Fibroblast of lung (primary cell): ENCODE data around the gene U2AF2. TPM values are rescaled to one million over a fixed set of nuclear protein-coding genes. Genes with fewer than 3 reads are reported as not detected.

Experiments used
- DNase-seq, 2 donors: peaks; one replicate each; pipeline versions ENCODE4 v3.0.0 to v3.0.0-alpha.2; 2010; ENCODE audit warnings: low read depth in 2 of 2
- H2AFZ ChIP-seq: 2 replicates; pipeline ENCODE4 v1.5.1; 2012; ENCODE audit warnings: low read length, control low read depth, inconsistent platforms
- H3K27ac ChIP-seq: 2 replicates; pipeline ENCODE4 v1.5.1; 2011; ENCODE audit warnings: low read length, control low read depth; ENCODE audit not compliant: insufficient read depth
- H3K27me3 ChIP-seq: 2 replicates; pipeline ENCODE4 v1.5.1; 2011; ENCODE audit warnings: mild to moderate bottlenecking, low read length; ENCODE audit not compliant: control insufficient read depth, insufficient read depth
- H3K36me3 ChIP-seq: 2 replicates; pipeline ENCODE4 v1.5.1; 2011; ENCODE audit warnings: low read length; ENCODE audit not compliant: control insufficient read depth, insufficient read depth
- H3K4me1 ChIP-seq: 2 replicates; pipeline ENCODE4 v1.5.1; 2011; ENCODE audit warnings: low read length; ENCODE audit not compliant: control insufficient read depth, insufficient read depth; ENCODE audit errors: extremely low read depth
- H3K4me2 ChIP-seq: 2 replicates; pipeline ENCODE4 v1.5.1; 2011; ENCODE audit warnings: low read length, control low read depth; ENCODE audit not compliant: insufficient read depth; ENCODE audit errors: extremely low read depth
- H3K4me3 ChIP-seq, 4 experiments: fragments of 200-600 bp in 1 of 4; sonication (generic) in 1 of 4; replicated peaks in 1 of 4; 2 replicates each; pipeline ENCODE4 v1.5.1; 2011 to 2016; ENCODE audit warnings: low read length in 4 of 4, low read depth in 3 of 4, mild to moderate bottlenecking in 3 of 4, control low read depth in 2 of 4, inconsistent platforms in 1 of 4, mixed read lengths in 1 of 4; ENCODE audit not compliant: insufficient read depth in 1 of 4; ENCODE audit errors: control extremely low read depth in 1 of 4
- H3K79me2 ChIP-seq: 2 replicates; pipeline ENCODE4 v1.5.1; 2012; ENCODE audit warnings: mild to moderate bottlenecking, low read length, inconsistent platforms; ENCODE audit not compliant: control insufficient read depth, insufficient read depth
- H3K9ac ChIP-seq: 2 replicates; pipeline ENCODE4 v1.5.1; 2011; ENCODE audit warnings: mild to moderate bottlenecking, low read length, control low read depth; ENCODE audit not compliant: insufficient read depth
- H3K9me3 ChIP-seq: 2 replicates; pipeline ENCODE4 v1.5.1; 2012; ENCODE audit warnings: low read depth, low read length; ENCODE audit not compliant: control insufficient read depth, insufficient read depth
- H4K20me1 ChIP-seq: 2 replicates; pipeline ENCODE4 v1.5.1; 2011; ENCODE audit warnings: low read length; ENCODE audit not compliant: control insufficient read depth, insufficient read depth; ENCODE audit errors: extremely low read depth
- EZH2 ChIP-seq: IDR thresholded peaks from 2 replicates; pipeline ENCODE4 v1.5.1; 2012; ENCODE audit warnings: low read length, control low read depth, mild to moderate bottlenecking; ENCODE audit errors: missing control alignments
- polyA plus RNA-seq, 2 donors: library from polyadenylated mRNA; depleted of rRNA in 1 of 2; stranded (reverse) in 1 of 2; unstranded in 1 of 2; fragments of >200 nt; gene quantifications; 2 replicates each; pipeline ENCODE4 v1.2.1, GENCODE V29; 2011 to 2012; ENCODE audit warnings: missing spikeins in 1 of 2
- total RNA-seq: library from RNA; depleted of rRNA; stranded (reverse); fragments of >200 nt; gene quantifications from 2 replicates; pipeline ENCODE4 v1.2.1, GENCODE V29; 2014
- TF ChIP-seq, protein P1 (sequence below), 2 donors: IDR thresholded peaks in 1 of 2; conservative IDR thresholded peaks in 1 of 2; 1 replicate in 1 of 2; 2 replicates in 1 of 2; pipeline ENCODE4 v1.5.1; 2011 to 2012; ENCODE audit warnings: low read length in 2 of 2, control low read depth in 1 of 2, inconsistent platforms in 1 of 2, low read depth in 1 of 2, mild to moderate bottlenecking in 1 of 2

The U2AF2 gene
- total and polyA plus RNA-seq, 2 donors (not counting 1 experiment from before 2014, with no cell fraction given) = 53.5 to 84.1 TPM

DNA sequence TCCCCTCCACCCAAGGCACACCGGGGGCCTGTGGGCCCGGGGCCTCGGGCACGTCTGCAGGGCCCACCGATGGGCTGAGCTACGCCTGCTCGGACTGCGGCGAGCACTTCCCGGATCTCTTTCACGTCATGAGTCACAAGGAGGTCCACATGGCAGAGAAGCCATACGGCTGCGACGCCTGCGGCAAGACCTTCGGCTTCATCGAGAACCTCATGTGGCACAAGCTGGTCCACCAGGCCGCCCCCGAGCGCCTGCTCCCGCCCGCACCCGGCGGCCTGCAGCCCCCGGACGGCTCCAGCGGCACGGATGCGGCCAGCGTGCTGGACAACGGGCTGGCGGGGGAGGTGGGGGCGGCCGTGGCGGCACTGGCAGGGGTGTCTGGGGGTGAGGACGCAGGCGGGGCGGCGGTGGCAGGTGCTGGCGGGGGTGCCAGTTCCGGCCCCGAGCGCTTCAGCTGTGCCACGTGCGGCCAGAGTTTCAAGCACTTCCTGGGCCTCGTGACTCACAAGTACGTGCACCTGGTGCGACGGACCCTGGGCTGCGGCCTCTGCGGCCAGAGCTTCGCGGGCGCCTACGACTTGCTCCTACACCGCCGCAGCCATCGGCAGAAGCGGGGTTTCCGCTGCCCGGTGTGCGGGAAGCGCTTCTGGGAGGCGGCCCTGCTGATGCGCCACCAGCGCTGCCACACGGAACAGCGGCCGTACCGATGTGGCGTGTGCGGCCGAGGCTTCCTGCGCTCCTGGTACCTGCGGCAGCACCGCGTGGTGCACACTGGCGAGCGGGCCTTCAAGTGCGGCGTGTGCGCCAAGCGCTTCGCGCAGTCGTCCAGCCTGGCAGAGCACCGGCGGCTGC lies 39.1 kb upstream of the U2AF2 start:
- H3K4me2 ChIP-seq = no peak overlapping the region
- no peaks in the 10 kb centered on the region for H4K20me1 ChIP-seq
- H3K4me1 ChIP-seq = peaks cover 3% of the 10 kb centered on the region
- H3K27me3 ChIP-seq = no peaks in the 10 kb centered on the region
- H3K36me3 ChIP-seq = peaks cover 25% of the 10 kb centered on the region
- H2AFZ ChIP-seq = no peak overlapping the region
- H3K9me3 ChIP-seq = no peaks in the 10 kb centered on the region
- H3K27ac ChIP-seq = no peak overlapping the region
- H3K79me2 ChIP-seq = peaks cover 3% of the 10 kb centered on the region
- TF ChIP-seq, protein P1, sequence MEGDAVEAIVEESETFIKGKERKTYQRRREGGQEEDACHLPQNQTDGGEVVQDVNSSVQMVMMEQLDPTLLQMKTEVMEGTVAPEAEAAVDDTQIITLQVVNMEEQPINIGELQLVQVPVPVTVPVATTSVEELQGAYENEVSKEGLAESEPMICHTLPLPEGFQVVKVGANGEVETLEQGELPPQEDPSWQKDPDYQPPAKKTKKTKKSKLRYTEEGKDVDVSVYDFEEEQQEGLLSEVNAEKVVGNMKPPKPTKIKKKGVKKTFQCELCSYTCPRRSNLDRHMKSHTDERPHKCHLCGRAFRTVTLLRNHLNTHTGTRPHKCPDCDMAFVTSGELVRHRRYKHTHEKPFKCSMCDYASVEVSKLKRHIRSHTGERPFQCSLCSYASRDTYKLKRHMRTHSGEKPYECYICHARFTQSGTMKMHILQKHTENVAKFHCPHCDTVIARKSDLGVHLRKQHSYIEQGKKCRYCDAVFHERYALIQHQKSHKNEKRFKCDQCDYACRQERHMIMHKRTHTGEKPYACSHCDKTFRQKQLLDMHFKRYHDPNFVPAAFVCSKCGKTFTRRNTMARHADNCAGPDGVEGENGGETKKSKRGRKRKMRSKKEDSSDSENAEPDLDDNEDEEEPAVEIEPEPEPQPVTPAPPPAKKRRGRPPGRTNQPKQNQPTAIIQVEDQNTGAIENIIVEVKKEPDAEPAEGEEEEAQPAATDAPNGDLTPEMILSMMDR (conservative IDR thresholded peaks at IDR 0.05 in 1 of 2, IDR thresholded peaks at IDR 0.05 in 1 of 2; ENCODE audit: low read depth in 1 of 2, low read length in 2 of 2) = no peak
- TF ChIP-seq EZH2 = no peak
- no peak for DNase-seq
- no peak overlapping the region for H3K9ac ChIP-seq
- H3K4me3 ChIP-seq = no peak overlapping the region

DNA sequence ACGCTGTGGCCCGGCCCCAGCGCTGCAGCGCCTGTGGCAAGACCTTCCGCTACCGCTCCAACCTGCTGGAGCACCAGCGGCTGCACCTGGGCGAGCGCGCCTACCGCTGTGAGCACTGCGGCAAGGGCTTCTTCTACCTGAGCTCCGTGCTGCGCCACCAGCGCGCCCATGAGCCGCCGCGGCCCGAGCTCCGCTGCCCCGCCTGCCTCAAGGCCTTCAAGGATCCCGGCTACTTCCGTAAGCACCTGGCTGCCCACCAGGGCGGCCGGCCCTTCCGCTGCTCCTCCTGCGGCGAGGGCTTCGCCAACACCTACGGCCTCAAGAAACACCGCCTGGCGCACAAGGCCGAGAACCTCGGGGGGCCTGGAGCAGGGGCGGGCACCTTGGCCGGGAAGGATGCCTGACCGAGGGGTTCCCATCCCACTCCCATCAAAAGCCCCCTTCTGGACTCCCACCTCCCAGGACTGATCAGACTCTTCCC lies 38.4 kb upstream of the U2AF2 start:
- no peak overlapping the region for H3K9ac ChIP-seq
- peaks cover 3% of the 10 kb centered on the region for H3K4me1 ChIP-seq
- H4K20me1 ChIP-seq = no peaks in the 10 kb centered on the region
- H3K36me3 ChIP-seq = peaks cover 28% of the 10 kb centered on the region
- no peak overlapping the region for H3K4me2 ChIP-seq
- TF ChIP-seq, protein P1 (conservative IDR thresholded peaks at IDR 0.05 in 1 of 2, IDR thresholded peaks at IDR 0.05 in 1 of 2; ENCODE audit: low read depth in 1 of 2, low read length in 2 of 2) = no peak
- TF ChIP-seq EZH2 = no peak
- no peak for DNase-seq
- H3K27me3 ChIP-seq = no peaks in the 10 kb centered on the region
- H3K9me3 ChIP-seq = no peaks in the 10 kb centered on the region
- no peak overlapping the region for H3K4me3 ChIP-seq
- no peak overlapping the region for H2AFZ ChIP-seq
- H3K79me2 ChIP-seq = peaks cover 3% of the 10 kb centered on the region
- H3K27ac ChIP-seq = no peak overlapping the region

DNA sequence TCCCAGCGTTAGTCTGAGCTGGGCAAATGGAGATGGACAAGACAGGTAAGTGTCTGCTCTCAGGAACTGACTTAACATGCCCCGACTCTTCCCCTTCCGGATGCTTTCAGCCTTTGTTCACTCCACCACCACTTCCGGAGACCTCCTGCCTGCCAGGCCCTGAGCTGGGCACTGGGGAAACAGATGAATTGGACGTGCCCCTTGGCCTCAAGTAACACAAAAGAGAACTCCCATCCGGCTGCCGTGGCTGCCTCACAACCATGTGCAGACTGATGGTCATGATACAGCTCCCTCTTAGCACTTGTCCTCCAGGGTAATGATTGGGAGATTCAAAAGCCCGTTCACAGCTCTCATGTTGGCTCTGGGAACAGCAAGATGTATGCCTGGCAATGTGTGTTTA lies 37.4 kb upstream of the U2AF2 start:
- Histone ChIP-seq H3K79me2 (peaks cover 2% of the 10 kb centered on the region), H2AFZ (no peak overlapping the region), H3K36me3 (peaks cover 31% of the 10 kb centered on the region), H4K20me1 (no peaks in the 10 kb centered on the region), H3K27me3 (no peaks in the 10 kb centered on the region), H3K4me1 (peaks cover 3% of the 10 kb centered on the region), H3K9ac (no peak overlapping the region), H3K9me3 (no peaks in the 10 kb centered on the region), H3K4me3 (no peak overlapping the region), H3K27ac (no peak overlapping the region), H3K4me2 (no peak overlapping the region)
- TF ChIP-seq EZH2 = no peak
- TF ChIP-seq, protein P1 (conservative IDR thresholded peaks at IDR 0.05 in 1 of 2, IDR thresholded peaks at IDR 0.05 in 1 of 2; ENCODE audit: low read depth in 1 of 2, low read length in 2 of 2) = no peak
- DNase-seq = no peak
